Raji (cell line): ENCODE results near the gene ADGRG7.
A peak's percentile ranks its signal among the peaks of the same experiment; 100 is the strongest.

Experiments
- POLR2A ChIP-seq: IDR thresholded peaks from 2 replicates; pipeline ENCODE4 v1.6.1; 2011; ENCODE audit warnings: low read depth, low read length, control low read depth; ENCODE audit not compliant: insufficient read depth

The ADGRG7 gene

DNA sequence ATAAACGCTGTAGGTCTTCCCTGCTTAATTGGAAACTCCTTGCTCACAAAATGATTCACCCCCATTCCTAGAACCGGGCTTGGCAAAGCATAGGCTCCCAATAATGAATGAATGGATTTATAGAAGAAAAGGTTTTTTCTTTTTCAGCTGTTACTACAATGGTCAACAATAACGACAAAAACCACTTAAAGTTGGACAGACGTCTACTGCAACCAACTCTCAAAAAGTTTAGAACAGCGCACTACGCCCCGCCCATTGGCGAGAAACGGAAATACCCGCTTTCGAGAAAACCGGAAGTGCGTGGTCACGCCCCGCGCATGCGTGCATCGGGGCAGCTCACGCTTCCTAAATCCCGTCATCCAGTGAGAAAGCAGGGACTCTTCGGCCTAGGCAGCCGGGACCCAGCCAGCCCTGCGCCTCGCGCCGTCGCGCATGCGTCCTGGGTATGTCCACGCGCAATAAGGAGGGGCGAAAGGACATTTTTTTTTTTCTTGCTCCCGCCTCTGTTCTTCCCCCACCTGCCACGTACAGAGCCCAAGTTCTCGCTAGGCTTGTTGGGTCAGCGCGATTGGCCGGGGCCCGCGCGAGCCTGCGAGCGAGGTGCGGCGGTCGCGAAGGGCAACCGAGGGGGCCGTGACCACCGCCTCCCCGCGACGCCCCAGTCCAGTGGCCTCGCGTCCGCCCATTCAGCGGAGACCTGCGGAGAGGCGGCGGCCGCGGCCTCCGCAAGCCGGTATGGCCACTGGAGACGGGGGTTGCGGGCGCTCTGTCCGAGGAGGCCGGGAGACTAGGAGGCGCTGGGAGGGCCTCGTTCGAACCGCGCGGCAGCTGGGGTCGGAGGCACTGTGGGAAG, 99.8 kb downstream of the ADGRG7 start, which contains the start of gene TFG:
Gene TFG, plus strand, starts transcription at position 506 of the 853 bp plus-strand sequence. CDS start 4,192 bp downstream, outside the sequence.
- TF ChIP-seq POLR2A, result peak; percentile 46

DNA sequence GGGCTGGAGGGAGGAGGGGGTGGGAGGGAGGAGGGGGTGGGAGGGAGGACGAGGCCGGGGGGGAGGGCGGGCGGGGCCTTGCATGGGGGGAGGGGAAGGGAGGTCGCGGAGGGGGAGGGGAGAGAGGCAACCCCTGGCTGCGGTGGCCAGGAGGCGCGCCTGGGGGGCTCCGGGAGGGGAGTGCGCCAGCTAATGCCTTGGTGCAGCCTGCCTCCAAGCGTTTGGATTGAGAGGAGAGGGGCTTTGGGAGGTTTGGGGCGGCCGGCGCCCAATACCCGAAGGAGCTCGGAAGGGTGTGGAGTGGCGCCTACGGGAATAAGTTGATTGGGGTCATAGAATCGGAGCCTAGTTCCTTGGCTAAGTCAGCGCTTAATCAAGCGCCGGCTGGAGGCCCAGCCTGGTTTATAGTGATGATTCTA, 100.5 kb downstream of the ADGRG7 start:
- TF ChIP-seq POLR2A, result no peak

DNA sequence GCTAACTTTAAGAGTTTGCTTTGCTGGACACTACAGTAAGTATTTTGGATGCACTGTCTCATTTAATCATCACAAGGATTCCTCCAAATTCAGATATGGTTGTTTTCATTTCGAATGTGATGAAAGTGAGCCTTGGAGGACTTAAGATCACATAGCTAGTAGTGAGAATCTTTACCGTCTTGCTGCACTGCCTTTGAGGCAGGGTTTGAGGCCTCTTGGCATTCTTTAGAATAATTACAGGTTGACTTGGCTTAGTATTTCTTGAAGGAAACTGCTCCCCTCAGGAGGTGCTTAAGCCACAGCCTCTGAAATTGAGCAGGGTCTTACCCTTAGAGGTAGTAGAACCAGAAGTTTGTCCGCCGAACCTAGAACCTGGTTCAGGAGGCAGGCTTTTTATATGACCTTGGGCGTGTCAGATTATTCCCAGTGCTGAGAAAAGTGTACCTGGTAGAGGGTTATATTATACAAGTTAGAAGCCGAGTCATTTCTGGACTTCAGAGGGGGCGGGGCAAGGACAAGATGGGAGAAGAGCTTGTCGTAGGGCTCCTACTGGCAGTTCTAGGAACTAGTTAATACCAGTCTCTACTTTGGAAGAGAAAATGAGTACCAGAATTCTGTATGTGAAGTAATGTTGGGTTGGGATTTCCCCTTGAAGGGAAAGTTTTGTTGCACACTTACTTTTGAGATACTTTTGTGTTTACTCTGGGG, 101.0 kb downstream of the ADGRG7 start:
- no peak for TF ChIP-seq POLR2A

GRCh38 chr3:100715176-100715575, 105.8 kb downstream of the ADGRG7 start:
- TF ChIP-seq POLR2A, result no peak

DNA sequence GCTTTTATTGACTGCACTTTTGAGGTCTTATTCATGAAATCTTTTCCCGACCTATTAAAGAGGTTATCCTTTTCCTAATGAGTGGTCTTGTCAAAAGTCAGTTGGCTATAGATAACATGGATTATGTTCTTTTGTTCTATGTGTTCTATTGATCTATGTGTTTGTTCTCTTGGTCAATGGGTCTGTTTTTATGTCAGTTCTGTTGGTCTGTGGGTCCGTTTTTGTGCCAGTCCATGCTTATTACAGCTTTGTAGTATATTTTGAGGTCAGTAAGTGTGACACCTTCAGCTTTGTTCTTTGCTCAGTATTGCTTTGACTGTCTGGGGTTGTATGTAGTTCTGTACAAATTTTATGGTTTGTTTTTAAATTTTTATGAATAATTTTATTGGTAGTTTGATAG, 107.7 kb downstream of the ADGRG7 start:
- no peak for TF ChIP-seq POLR2A

DNA sequence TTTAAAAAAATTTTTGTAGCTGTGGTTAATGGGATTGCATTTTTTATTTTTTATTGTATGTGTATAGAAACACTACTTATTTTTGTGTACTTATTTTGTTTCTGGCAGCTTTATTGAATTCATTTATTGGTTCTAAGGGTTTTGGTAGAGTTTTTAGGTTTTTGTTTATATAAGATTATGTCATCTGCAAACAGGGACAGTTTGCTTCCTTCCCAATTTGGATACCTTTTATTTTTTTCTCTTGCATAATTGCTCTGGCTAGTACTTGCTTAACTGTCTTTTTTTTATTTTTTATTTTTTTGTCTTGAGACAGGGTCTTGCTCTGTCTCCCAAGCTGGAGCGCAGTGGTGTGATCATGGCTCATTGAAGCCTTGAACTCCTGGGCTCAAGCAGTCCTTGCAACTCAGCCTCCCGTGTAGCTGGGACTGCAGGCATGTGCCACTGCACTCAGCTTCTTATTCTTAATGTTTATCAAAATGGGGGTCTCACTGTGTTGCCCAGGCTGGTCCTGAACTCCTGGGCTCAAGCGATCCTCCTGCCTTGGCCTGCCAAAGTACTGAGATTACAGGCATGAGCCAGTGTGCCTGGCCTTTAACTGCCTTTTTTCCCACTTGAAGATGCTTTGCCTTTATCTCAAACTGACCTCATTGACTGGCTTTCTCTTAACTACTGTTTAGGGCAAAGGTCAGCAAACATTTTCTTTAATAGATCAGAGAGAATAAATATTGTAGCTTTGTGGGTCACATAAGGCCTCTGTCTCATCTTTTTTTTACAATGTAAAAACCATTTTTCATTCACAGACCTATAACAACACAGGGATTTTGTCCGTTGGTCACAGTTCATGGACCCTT, 108.5 kb downstream of the ADGRG7 start:
- TF ChIP-seq POLR2A, result no peak

DNA sequence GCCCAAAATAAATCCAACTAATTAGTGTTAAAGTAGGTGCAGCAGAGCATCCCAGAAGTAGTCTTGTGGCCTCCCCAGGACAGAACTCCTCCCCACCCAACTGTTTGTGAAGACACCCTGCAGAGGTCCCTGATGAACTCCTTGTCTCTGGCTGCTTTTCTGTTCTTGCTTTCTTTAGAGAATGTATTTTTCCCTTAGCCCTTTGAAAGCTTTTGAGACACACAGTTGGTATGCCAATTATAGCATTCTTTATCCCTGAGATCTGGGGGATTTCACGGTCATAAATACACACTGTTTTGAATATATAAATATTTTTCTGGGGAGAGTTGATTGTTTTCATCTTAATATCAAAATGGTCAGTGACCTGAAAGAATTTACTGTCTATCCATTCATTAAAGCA, 109.7 kb downstream of the ADGRG7 start:
- TF ChIP-seq POLR2A, result no peak

DNA sequence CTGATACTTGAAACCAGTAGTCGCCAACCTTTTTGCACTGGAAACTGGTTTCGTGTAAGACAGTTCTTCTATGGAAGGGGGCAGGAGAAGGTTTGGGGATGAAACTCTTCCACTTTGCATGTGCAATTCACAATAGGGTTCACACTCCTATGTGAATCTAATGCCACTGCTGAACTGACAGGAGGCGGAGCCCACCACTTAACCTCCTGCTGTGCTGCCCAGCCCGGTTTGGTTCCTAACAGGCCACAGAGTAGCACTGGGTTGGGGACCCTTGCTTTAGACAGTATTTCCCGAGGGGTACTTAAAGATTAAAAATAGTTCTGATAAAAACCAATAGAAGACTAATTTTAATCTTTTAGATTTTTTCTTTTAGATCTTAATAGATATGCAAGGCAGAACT, 111.0 kb downstream of the ADGRG7 start:
- no peak for TF ChIP-seq POLR2A

DNA sequence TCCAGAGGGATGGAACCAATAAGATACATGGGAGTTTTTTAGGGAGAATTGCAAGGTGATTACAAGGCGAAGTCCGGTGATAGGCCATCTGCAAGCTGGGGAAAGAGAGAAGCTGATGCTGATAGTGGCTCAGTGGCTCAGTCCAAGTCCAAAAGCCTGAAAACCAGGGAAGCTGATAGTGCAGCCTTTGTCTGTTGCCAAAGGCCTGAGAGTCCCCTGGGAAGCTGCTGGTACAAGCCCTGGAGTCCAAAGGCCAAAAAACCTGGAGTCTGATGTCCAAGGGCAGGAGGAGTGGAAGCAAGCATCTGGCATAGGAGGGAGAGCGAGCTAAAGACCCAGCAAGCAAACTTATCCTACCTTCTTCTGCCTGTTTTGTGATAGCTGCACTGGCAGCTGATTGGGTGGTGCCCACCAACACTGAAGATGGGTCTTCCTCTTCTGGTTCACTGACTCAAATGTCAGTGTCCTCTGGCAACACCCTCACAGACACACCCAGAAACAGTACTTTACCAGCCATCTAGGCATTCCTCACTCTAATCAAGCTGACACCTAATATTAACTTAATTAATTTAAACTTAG, 116.6 kb downstream of the ADGRG7 start:
- TF ChIP-seq POLR2A, result no peak

GRCh38 chr3:100726706-100727105, 117.3 kb downstream of the ADGRG7 start:
- TF ChIP-seq POLR2A, result no peak

DNA sequence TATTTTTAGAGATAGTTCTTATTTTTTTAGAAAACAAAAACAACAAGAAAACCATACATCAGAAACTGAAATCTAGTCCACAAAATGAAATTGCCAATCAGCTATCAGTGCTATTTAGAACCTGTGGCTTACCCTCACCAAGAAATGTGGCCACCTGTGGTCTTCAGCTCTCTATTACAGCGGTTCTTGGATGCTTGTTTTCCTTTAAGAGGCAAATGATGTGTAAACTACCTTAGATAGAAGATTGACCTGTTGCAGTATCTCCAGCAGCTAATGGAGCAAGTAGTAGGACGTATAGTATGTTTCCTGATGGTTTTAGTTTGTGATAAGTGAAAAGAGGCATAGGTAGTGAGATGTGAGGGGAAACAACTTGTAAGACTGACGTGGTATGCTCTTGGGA, 121.1 kb downstream of the ADGRG7 start:
- TF ChIP-seq POLR2A, result no peak

- TF ChIP-seq POLR2A, result no peak
Observed at GRCh38 chr3:100732435-100732834, 123.0 kb downstream of the ADGRG7 start.

GRCh38 chr3:100737334-100737733, 127.9 kb downstream of the ADGRG7 start:
- TF ChIP-seq POLR2A, result no peak

- TF ChIP-seq POLR2A, result no peak
Observed at GRCh38 chr3:100740207-100740606, 130.8 kb downstream of the ADGRG7 start.

- TF ChIP-seq POLR2A, result no peak
Observed at GRCh38 chr3:100743535-100743934, 134.1 kb downstream of the ADGRG7 start.
